Measurements from ENCODE around the gene SLIT3.

DNA sequence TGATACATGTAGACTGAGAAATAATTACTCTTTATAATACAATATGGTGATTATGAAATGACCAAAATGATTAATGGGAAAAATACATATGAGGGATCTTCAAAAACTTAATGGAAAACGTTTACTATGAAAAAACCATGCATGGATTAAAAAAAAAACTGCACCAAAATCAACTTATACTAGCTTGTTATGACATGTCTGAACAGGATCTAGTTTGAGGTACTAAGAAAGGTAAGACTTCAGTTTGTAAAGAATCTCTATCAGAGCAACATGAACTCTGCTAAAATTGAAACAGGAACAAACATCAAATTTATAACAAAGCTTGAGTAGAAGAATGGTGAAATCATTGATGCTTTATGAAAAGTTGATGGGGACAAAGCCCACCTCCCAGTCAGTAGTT lies 178.0 kb downstream of the SLIT3 start:
- no peak for TF ChIP-seq POLR2A (IDR thresholded peaks at IDR 0.05; ENCODE audit: low read depth)
- TF ChIP-seq, protein P1, sequence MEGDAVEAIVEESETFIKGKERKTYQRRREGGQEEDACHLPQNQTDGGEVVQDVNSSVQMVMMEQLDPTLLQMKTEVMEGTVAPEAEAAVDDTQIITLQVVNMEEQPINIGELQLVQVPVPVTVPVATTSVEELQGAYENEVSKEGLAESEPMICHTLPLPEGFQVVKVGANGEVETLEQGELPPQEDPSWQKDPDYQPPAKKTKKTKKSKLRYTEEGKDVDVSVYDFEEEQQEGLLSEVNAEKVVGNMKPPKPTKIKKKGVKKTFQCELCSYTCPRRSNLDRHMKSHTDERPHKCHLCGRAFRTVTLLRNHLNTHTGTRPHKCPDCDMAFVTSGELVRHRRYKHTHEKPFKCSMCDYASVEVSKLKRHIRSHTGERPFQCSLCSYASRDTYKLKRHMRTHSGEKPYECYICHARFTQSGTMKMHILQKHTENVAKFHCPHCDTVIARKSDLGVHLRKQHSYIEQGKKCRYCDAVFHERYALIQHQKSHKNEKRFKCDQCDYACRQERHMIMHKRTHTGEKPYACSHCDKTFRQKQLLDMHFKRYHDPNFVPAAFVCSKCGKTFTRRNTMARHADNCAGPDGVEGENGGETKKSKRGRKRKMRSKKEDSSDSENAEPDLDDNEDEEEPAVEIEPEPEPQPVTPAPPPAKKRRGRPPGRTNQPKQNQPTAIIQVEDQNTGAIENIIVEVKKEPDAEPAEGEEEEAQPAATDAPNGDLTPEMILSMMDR (IDR thresholded peaks at IDR 0.05): no peak
- no peak for TF ChIP-seq POLR2AphosphoS5 (IDR thresholded peaks at IDR 0.05)

Measured in esophagus muscularis mucosa (tissue), 3 donors.